K562 (cell line): ENCODE results near the gene C17orf113. TPM values are rescaled to one million over a fixed set of nuclear protein-coding genes. Genes with fewer than 3 reads are reported as not detected.

Source experiments
- ATAC-seq: fragments of 200-7000 bp; cut with Tn5 transposase; 3 replicates; pipeline ENCODE4 v1.9.1; 2020; ENCODE audit warnings: moderate library complexity
- BruUV-seq: library from RNA; stranded (reverse); fragments of 400-500 nt; replicated peaks from 2 replicates; lab custom pipeline; 2021; lab: Mats Ljungman, UMichigan
- CTCF ChIA-PET: fragments of 300-600 bp; formaldehyde crosslinking; extraction: SDS; loops from one replicate; lab custom pipeline; 2021; ENCODE audit warnings: low intra/inter-chr PET ratio; lab: Yijun Ruan, JAX
- POLR2A ChIA-PET: fragments of 300-600, 350-650 bp; sonication (Branson Sonifier 250); formaldehyde crosslinking; extraction: SDS; loops from one replicate; lab custom pipeline; 2021; ENCODE audit warnings: antibody characterized with exemption, inconsistent platforms; lab: Yijun Ruan, JAX
- DNase-seq, 4 experiments: peaks; one replicate each; pipeline versions ENCODE4 v3.0.0 to v3.0.0-alpha.2; 2011 to 2018; ENCODE audit warnings: low spot score in 3 of 4, mixed read lengths in 3 of 4; ENCODE audit errors: extremely low read depth in 1 of 4
- FAIRE-seq: peaks from 2 replicates; lab custom pipeline; 2011; peaks lifted over from hg19 to GRCh38; lab: Jason Lieb, UNC
- H2AFZ ChIP-seq: 2 replicates; pipeline ENCODE4 v1.6.0; 2011; ENCODE audit warnings: low read depth, low read length, control low read depth, inconsistent platforms
- H3K27ac ChIP-seq: fragments of 200-600 bp; 3 replicates; pipeline ENCODE4 v1.8.0; 2011; ENCODE audit warnings: low read depth, mild to moderate bottlenecking, control low read depth, inconsistent platforms, low read length, moderate library complexity, mixed read lengths; ENCODE audit errors: extremely low read depth
- H3K27me3 ChIP-seq, 2 experiments: fragments of 300-600 bp in 1 of 2; 2 replicates in 1 of 2; 3 replicates in 1 of 2; pipeline versions ENCODE4 v1.6.0 to v1.8.0; 2011; ENCODE audit warnings: inconsistent platforms in 2 of 2, low read length in 2 of 2, mild to moderate bottlenecking in 1 of 2, mixed read lengths in 1 of 2, moderate library complexity in 1 of 2; ENCODE audit not compliant: control insufficient read depth in 2 of 2, insufficient read depth in 2 of 2
- H3K36me3 ChIP-seq: fragments of 300-600 bp; 3 replicates; pipeline ENCODE4 v1.8.0; 2011; ENCODE audit warnings: mild to moderate bottlenecking, low read length, inconsistent platforms; ENCODE audit not compliant: control insufficient read depth, insufficient read depth
- H3K4me1 ChIP-seq, 2 experiments: fragments of 200-600 bp in 1 of 2; replicated peaks in 1 of 2; 2 replicates in 1 of 2; 3 replicates in 1 of 2; pipeline versions ENCODE4 v1.5.1 to v1.8.0; 2011; ENCODE audit warnings: inconsistent platforms in 2 of 2, low read length in 2 of 2, mild to moderate bottlenecking in 1 of 2, mixed read lengths in 1 of 2, moderate library complexity in 1 of 2; ENCODE audit not compliant: control insufficient read depth in 2 of 2, insufficient read depth in 2 of 2
- H3K4me2 ChIP-seq: 2 replicates; pipeline ENCODE4 v1.6.1; 2011; ENCODE audit warnings: low read length, control low read depth, inconsistent platforms, mixed read lengths; ENCODE audit not compliant: insufficient read depth
- H3K4me3 ChIP-seq: fragments of 200-600 bp; sonication (generic), shearing (Covaris generic); 2 replicates; pipeline ENCODE4 v1.5.1; 2016; ENCODE audit warnings: control low read depth, inconsistent platforms
- H3K79me2 ChIP-seq: fragments of 200-600 bp; 3 replicates; pipeline ENCODE4 v1.8.0; 2011; ENCODE audit warnings: low read length, inconsistent platforms; ENCODE audit not compliant: control insufficient read depth, insufficient read depth
- H3K9ac ChIP-seq, 2 experiments: 2 replicates each; pipeline versions ENCODE4 v1.6.0 to v1.6.1; 2011; ENCODE audit warnings: low read depth in 2 of 2, low read length in 2 of 2, control low read depth in 1 of 2, inconsistent platforms in 1 of 2, mild to moderate bottlenecking in 1 of 2, mixed read lengths in 1 of 2; ENCODE audit not compliant: insufficient read depth in 1 of 2
- H3K9me1 ChIP-seq: one replicate; pipeline ENCODE4 v1.6.0; 2011; ENCODE audit warnings: inconsistent platforms, mild to moderate bottlenecking, low read length, moderate library complexity; ENCODE audit not compliant: control insufficient read depth, insufficient read depth
- H3K9me3 ChIP-seq: replicated peaks from 2 replicates; pipeline ENCODE4 v1.5.1; 2011; ENCODE audit warnings: low read depth, low read length, inconsistent platforms; ENCODE audit not compliant: control insufficient read depth, insufficient read depth
- H4K20me1 ChIP-seq: replicated peaks from 2 replicates; pipeline ENCODE4 v1.6.1; 2011; ENCODE audit warnings: low read length, inconsistent platforms, mixed read lengths; ENCODE audit not compliant: control insufficient read depth, insufficient read depth
- DACH1 ChIP-seq: fragments of 450-650 bp; IDR thresholded peaks from 2 replicates; pipeline ENCODE4 v1.6.1; 2018; ENCODE audit not compliant: partially characterized antibody
- HLTF ChIP-seq: fragments of 450-650 bp; IDR thresholded peaks from 2 replicates; pipeline ENCODE4 v1.6.1; 2016
- NFIX ChIP-seq: fragments of 250-450 bp; sonication (Bioruptor Pico); IDR thresholded peaks from 2 replicates; pipeline ENCODE4 v1.4.0; 2020; ENCODE audit warnings: low read depth, mild to moderate bottlenecking, moderate library complexity
- POLR2G ChIP-seq: fragments of 200-400 bp; formaldehyde crosslinking; IDR thresholded peaks from 2 replicates; pipeline ENCODE4 v1.6.1; 2017; ENCODE audit warnings: low read depth, mild to moderate bottlenecking, antibody characterized with exemption, low read length, moderate library complexity
- RBFOX2 ChIP-seq: fragments of 200-400 bp; formaldehyde crosslinking; IDR thresholded peaks from 2 replicates; pipeline ENCODE4 v1.6.1; 2017; ENCODE audit warnings: low read depth, mild to moderate bottlenecking, low read length, moderate library complexity
- RBM22 ChIP-seq: fragments of 200-400 bp; formaldehyde crosslinking; IDR thresholded peaks from 2 replicates; pipeline ENCODE4 v1.6.1; 2018; ENCODE audit warnings: low read length, low read depth; ENCODE audit not compliant: poor library complexity, severe bottlenecking
- SPI1 ChIP-seq: IDR thresholded peaks from 2 replicates; pipeline ENCODE4 v1.6.1; 2011; ENCODE audit warnings: low read depth, low read length, control low read depth, borderline replicate concordance
- WGBS: fragments of 100-300 bp; shearing (Covaris generic); methylation state at CpG from one replicate; pipeline ENCODE4 v1.1.6; 2016; ENCODE audit warnings: low coverage, mixed read lengths; ENCODE audit not compliant: insufficient coverage; ENCODE audit errors: missing lambda C conversion rate; 5-methylcytosine and 5-hydroxymethylcytosine counted together
- in situ Hi-C: fragments of 300-500 bp; cut with MboI; formaldehyde crosslinking; loops from 4 replicates; pipeline ENCODE4 v1.15.0; 2018; ENCODE audit warnings: inconsistent platforms, mixed read lengths
- intact Hi-C: fragments of 100-400 bp; cut with micrococcal nuclease; formaldehyde crosslinking; loops from 2 replicates; pipeline ENCODE4 v1.14.2; 2022
- polyA plus RNA-seq, 8 experiments: library from polyadenylated mRNA; depleted of rRNA in 4 of 8; stranded (reverse) in 5 of 8; unstranded in 3 of 8; fragments of >200 nt; fragmentation: Nextera tagmentation in 2 of 8; fragmentation: Illumina TruSeq in 1 of 8; extraction: Ambion mirVana in 2 of 8; extraction: Trizol in 1 of 8; gene quantifications; 2 replicates each; pipeline versions ENCODE4 v1.2.1 to v1.2.3, GENCODE V29; 2011 to 2014; ENCODE audit warnings: inconsistent platforms in 1 of 8, missing spikeins in 1 of 8
- total RNA-seq, 7 experiments: library from RNA; depleted of rRNA in 6 of 7; stranded (reverse); fragments of >200 nt in 6 of 7; fragmentation: Illumina TruSeq in 2 of 7; extraction: Trizol in 2 of 7; gene quantifications; 2 replicates each; pipeline versions ENCODE4 v1.2.1 to v1.2.3, GENCODE V29; 2011 to 2021; ENCODE audit warnings: low replicate concordance in 1 of 7
- TF ChIP-seq, protein P1 (sequence below): IDR thresholded peaks from 2 replicates; pipeline ENCODE4 v1.6.1; 2011; ENCODE audit not compliant: insufficient read length; ENCODE audit errors: extremely low read depth

The C17orf113 gene
- total and polyA plus RNA-seq, 9 of the 15 experiments (the other 6 are each of a cell fraction or from before 2014, with no cell fraction given) = 0.10 to 1.2 (median 0.31) TPM

DNA sequence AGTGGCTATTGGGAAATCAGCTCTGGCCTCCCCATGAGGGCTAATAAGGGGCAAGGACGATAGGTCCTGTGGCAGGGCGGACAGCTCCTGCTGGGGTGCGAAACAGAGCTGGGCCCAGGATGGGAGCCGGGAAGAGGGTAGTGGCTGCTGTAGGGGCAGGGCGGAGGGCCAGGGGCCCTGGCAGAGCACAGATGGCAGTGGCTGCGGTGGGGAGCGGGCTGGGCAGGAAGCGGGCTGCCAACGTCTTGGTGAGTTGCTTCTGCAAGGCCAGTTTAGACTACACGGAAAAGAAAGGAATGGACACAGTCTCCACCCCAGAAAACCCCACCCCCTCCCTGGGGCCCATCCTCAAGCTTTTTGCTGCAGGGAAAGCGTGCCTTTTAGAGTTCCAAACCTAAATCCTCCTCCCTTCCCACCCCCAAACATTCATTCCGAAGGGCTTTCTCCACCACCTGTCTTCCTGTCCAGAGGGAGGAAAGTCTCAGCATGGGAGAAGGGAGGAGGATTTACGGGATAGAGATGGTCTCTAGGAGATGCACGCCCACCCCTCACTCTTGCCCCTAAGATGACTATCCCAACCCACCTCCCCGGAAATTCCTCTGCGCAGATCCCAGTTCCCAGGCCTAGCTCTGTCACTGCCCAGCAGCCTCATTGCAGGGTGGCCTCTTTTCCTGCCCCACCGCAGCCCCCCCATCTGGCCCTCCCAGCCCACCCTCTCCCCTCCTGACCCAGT is 23.4 kb downstream of the C17orf113 start:
- no TSS peak for BruUV-seq
- H3K9ac ChIP-seq = peak overlapping the region in 1 of 2 experiments; percentile 51; a peak in 1 of 4 replicates
- H3K4me3 ChIP-seq = no peak overlapping the region
- no peaks in the 10 kb centered on the region for H3K9me1 ChIP-seq
- ATAC-seq = no peak
- H3K4me1 ChIP-seq = peaks cover 40 to 47% of the 10 kb centered on the region in 2 experiments
- H3K4me2 ChIP-seq = no peak overlapping the region
- H3K9me3 ChIP-seq = no peaks in the 10 kb centered on the region
- intact Hi-C loops = loop anchor here (5.0 kb wide), 1 partner anchor 60 kb away; the partner anchor contains the start of gene CNP
- H2AFZ ChIP-seq = no peak overlapping the region
- no peaks in the 10 kb centered on the region for H3K79me2 ChIP-seq
- no peak overlapping the region for H3K27ac ChIP-seq
- DNase-seq = no peak
- H4K20me1 ChIP-seq = no peaks in the 10 kb centered on the region
- TF ChIP-seq RBM22 = peak; percentile 50
- peak; percentile 57 for TF ChIP-seq RBFOX2
- TF ChIP-seq NFIX (CRISPR knock-in tag) = no peak
- no peak for TF ChIP-seq HLTF
- TF ChIP-seq DACH1 = no peak
- peak; percentile 76 for TF ChIP-seq POLR2G
- TF ChIP-seq, protein P1, sequence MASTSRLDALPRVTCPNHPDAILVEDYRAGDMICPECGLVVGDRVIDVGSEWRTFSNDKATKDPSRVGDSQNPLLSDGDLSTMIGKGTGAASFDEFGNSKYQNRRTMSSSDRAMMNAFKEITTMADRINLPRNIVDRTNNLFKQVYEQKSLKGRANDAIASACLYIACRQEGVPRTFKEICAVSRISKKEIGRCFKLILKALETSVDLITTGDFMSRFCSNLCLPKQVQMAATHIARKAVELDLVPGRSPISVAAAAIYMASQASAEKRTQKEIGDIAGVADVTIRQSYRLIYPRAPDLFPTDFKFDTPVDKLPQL = no peak
- no peak for TF ChIP-seq SPI1
- H3K27me3 ChIP-seq = no peaks in the 10 kb centered on the region
- WGBS = 77% methylated on average over 12 of the region's 17 CpGs
- no peak for FAIRE-seq
- peaks cover 27% of the 10 kb centered on the region for H3K36me3 ChIP-seq
- POLR2A ChIA-PET = interaction anchor here (0.5 to 4.1 kb wide), 13 partner anchors 9 to 185 kb away, joined by 3 to 29 read pairs (median 4); partner anchors contain the start of gene DNAJC7
- in situ Hi-C loops = loop anchor here (5.0 kb wide), 1 partner anchor 85 kb away; the partner anchor contains the start of gene DHX58
- CTCF ChIA-PET = no interaction called here
